Activated naive CD4-positive, alpha-beta T cell treated with anti-CD3 and anti-CD28 coated beads for 36 hours (primary cell): ENCODE measurements around the gene KLHL41. TPM values are rescaled to one million over a fixed set of nuclear protein-coding genes. Genes with fewer than 3 reads are reported as not detected.
"Not testable (repeated sequence)": the region's sequence is repeated elsewhere in the genome, so short reads cannot be mapped to it uniquely, and the experiment has no call there.

Source experiments
- CTCF ChIA-PET: fragments of 350-600 bp; sonication (Branson Sonifier 250); formaldehyde crosslinking; loops from one replicate; lab custom pipeline; 2021; ENCODE audit warnings: antibody characterized with exemption; lab: Charles Lee
- DNase-seq: peaks from one replicate; pipeline ENCODE4 v3.0.0-alpha.2; 2020
- H3K27ac Mint-ChIP-seq: one replicate; pipeline ENCODE4 v1.8.0; 2021; ENCODE audit warnings: mild to moderate bottlenecking, mixed read lengths
- H3K27me3 Mint-ChIP-seq: one replicate; pipeline ENCODE4 v1.8.0; 2021; ENCODE audit warnings: low read depth, mixed read lengths
- H3K36me3 Mint-ChIP-seq: one replicate; pipeline ENCODE4 v1.8.0; 2021; ENCODE audit warnings: low read depth, mixed read lengths
- H3K4me1 Mint-ChIP-seq: one replicate; pipeline ENCODE4 v1.8.0; 2021; ENCODE audit warnings: low read depth, mixed read lengths
- H3K4me3 Mint-ChIP-seq: one replicate; pipeline ENCODE4 v1.8.0; 2021; ENCODE audit warnings: mild to moderate bottlenecking, moderate library complexity, mixed read lengths
- H3K9me3 Mint-ChIP-seq: one replicate; pipeline ENCODE4 v1.8.0; 2021; ENCODE audit warnings: mixed read lengths
- intact Hi-C: fragments of 100-400 bp; cut with micrococcal nuclease; formaldehyde crosslinking; loops from one replicate; pipeline ENCODE4 v1.15.1; 2023
- total RNA-seq, 2 experiments: library from RNA; stranded (reverse); gene quantifications; one replicate each; pipeline ENCODE4 v1.2.3, GENCODE V29; 2021

KLHL41 gene
- total RNA-seq, 2 experiments from 2014 or later, result not detected

DNA sequence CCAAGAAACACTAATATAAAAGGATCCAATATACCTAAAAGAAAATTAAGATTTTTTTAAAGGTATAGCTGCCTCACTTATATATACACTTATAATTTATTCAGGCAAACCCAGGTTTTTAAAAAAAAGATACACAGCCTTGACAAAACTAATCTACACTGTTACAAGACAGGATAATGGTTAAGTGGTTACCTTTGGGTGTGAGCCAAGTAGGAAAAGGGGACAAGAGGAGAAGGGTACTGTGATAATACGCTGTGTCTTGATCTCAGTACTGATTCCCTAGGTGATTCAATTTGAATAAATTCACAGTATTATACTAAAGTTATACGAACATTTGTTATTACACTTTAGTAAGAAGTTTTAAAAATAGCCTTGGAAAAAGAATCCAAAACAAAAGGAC is 30.6 kb downstream of the KLHL41 start:
- intact Hi-C loops, result no loop called here
- Mint-ChIP-seq H3K36me3 (peaks cover 12% of the 10 kb centered on the region), H3K4me3 (no peak overlapping the region), H3K4me1 (no peaks in the 10 kb centered on the region), H3K9me3 (no peaks in the 10 kb centered on the region), H3K27ac (no peak overlapping the region), H3K27me3 (no peaks in the 10 kb centered on the region)
- no peak for DNase-seq
- CTCF ChIA-PET, result no interaction called here

GRCh38 chr2:169542433-169542832 is 32.9 kb downstream of the KLHL41 start:
- intact Hi-C loops, result no loop called here
- H3K4me1 Mint-ChIP-seq, result no peaks in the 10 kb centered on the region
- no peak for DNase-seq
- CTCF ChIA-PET, result no interaction called here
- H3K36me3 Mint-ChIP-seq, result peaks cover 18% of the 10 kb centered on the region
- H3K27ac Mint-ChIP-seq, result no peak overlapping the region
- no peaks in the 10 kb centered on the region for H3K9me3 Mint-ChIP-seq
- no peak overlapping the region for H3K4me3 Mint-ChIP-seq
- H3K27me3 Mint-ChIP-seq, result no peaks in the 10 kb centered on the region

DNA sequence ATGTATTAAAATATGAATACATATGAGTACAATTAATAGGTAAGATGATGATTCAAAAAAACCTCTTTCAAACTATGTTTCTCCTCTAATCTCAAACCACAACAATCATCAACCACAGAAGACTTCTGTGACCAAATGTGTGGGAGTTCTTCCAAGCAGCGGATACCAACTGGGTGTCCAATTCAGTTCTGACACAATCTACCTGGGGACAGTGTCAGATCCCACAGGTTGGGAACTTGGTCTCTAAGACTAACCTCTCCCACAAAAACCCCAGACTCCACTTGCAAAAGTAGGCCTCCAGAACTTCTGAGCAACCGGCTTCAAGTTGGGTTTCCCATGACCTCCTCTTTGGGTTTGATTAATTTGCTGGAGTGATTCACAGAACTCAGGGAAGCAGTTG is 37.3 kb downstream of the KLHL41 start:
- H3K36me3 Mint-ChIP-seq, result peaks cover 21% of the 10 kb centered on the region
- intact Hi-C loops, result no loop called here
- no peak for DNase-seq
- no peak overlapping the region for H3K4me3 Mint-ChIP-seq
- H3K9me3 Mint-ChIP-seq, result no peaks in the 10 kb centered on the region
- CTCF ChIA-PET, result no interaction called here
- no peaks in the 10 kb centered on the region for H3K4me1 Mint-ChIP-seq
- no peaks in the 10 kb centered on the region for H3K27me3 Mint-ChIP-seq
- H3K27ac Mint-ChIP-seq, result no peak overlapping the region

GRCh38 chr2:169561364-169561763 is 51.9 kb downstream of the KLHL41 start:
- peaks cover 17% of the 10 kb centered on the region for H3K36me3 Mint-ChIP-seq
- no peak overlapping the region for H3K27ac Mint-ChIP-seq
- H3K27me3 Mint-ChIP-seq, result no peaks in the 10 kb centered on the region
- CTCF ChIA-PET, result no interaction called here
- no peak for DNase-seq
- H3K4me3 Mint-ChIP-seq, result no peak overlapping the region
- no peaks in the 10 kb centered on the region for H3K4me1 Mint-ChIP-seq
- intact Hi-C loops, result no loop called here
- H3K9me3 Mint-ChIP-seq, result no peaks in the 10 kb centered on the region

GRCh38 chr2:169562084-169562483 is 52.6 kb downstream of the KLHL41 start:
- CTCF ChIA-PET, result interaction anchor here (1.3 kb wide), 1 partner anchor 9 kb away, joined by 5 read pairs; no protein-coding TSS in a partner anchor
- H3K27me3 Mint-ChIP-seq, H3K4me3 Mint-ChIP-seq, DNase-seq, H3K4me1 Mint-ChIP-seq, H3K9me3 Mint-ChIP-seq, H3K27ac Mint-ChIP-seq: not testable (repeated sequence)
- peaks cover 17% of the 10 kb centered on the region for H3K36me3 Mint-ChIP-seq
- intact Hi-C loops, result loop anchor here (2.0 kb wide), 1 partner anchor 93 kb away; no protein-coding TSS in a partner anchor

DNA sequence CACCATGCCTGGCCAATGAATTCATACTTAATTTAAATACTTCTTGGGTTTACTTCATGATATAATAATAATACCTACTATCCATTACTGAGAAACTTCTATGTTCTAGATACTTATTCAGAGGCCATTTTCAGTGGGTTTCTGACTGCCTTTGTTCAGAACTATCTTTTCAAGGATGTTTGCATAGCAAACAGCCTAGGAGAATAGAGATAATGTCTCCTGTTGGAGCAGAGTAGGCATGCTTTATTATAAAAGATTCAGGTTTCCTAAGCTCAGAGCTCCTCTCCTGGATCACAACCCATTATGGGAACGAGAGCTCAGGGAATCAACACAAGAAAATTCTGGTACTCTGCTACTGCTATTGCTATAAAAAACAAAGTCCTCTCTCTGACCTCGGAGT is 53.0 kb downstream of the KLHL41 start:
- Mint-ChIP-seq H3K4me3 (no peak overlapping the region), H3K9me3 (no peaks in the 10 kb centered on the region), H3K27ac (no peak overlapping the region), H3K4me1 (no peaks in the 10 kb centered on the region), H3K27me3 (no peaks in the 10 kb centered on the region), H3K36me3 (peaks cover 17% of the 10 kb centered on the region)
- DNase-seq, result no peak
- intact Hi-C loops, result loop anchor here (2.0 kb wide), 1 partner anchor 94 kb away; no protein-coding TSS in a partner anchor
- CTCF ChIA-PET, result interaction anchor here (0.8 to 1.3 kb wide), 2 partner anchors 9 to 100 kb away, joined by 3 to 5 read pairs; no protein-coding TSS in a partner anchor

DNA sequence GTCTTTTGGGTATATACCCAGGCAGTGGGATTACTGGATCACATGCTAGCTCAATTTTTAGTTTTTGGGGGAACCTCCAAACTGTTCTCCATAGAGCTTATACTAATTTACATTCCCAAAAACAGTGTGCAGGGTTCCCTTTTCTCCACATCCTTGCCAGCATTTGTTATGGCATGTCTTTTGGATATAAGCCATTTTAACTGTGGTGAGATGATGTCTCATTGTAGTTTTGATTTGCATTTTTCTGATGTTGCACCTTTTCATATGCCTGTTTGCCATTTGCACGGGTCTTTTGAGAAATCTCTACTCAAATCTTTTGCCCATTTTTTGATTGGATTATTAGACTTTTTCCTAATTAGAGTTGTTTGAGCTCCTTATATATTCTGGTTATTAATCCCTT is 56.2 kb downstream of the KLHL41 start:
- no peak for DNase-seq
- Mint-ChIP-seq H3K4me1 (peaks cover 9% of the 10 kb centered on the region), H3K4me3 (no peak overlapping the region), H3K27ac (no peak overlapping the region), H3K36me3 (peaks cover 21% of the 10 kb centered on the region), H3K27me3 (no peaks in the 10 kb centered on the region), H3K9me3 (no peaks in the 10 kb centered on the region)
- CTCF ChIA-PET, result interaction anchor here (0.6 kb wide), 1 partner anchor 435 kb away, joined by 3 read pairs; no protein-coding TSS in a partner anchor
- intact Hi-C loops, result no loop called here

- peaks cover 23% of the 10 kb centered on the region for H3K4me1 Mint-ChIP-seq
- CTCF ChIA-PET, result no interaction called here
- H3K27ac Mint-ChIP-seq, result no peak overlapping the region
- H3K4me3 Mint-ChIP-seq, result no peak overlapping the region
- intact Hi-C loops, result loop anchor here (10.0 kb wide), 1 partner anchor 465 kb away; no protein-coding TSS in a partner anchor
- H3K27me3 Mint-ChIP-seq, result no peaks in the 10 kb centered on the region
- peaks cover 19% of the 10 kb centered on the region for H3K36me3 Mint-ChIP-seq
- H3K9me3 Mint-ChIP-seq, result no peaks in the 10 kb centered on the region
- no peak for DNase-seq
Measured at GRCh38 chr2:169569948-169570347, 60.4 kb downstream of the KLHL41 start.

DNA sequence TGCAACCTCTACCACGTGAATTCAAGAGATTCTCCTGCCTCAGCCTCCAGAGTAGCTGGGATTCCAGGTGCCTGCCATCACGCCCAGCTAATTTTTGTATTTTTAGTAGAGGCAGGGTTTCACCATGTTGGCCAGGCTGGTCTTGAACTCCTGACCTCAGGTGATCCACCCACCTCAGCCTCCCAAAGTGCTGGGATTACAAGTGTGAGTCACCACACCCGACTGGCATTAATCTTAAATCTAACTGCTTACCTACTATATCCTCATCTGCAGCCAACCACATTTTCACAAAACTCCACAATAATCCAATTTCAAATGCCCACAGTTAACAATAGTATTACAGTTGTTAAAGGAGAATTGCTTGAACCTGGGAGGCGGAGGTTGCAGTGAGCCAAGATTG is 61.2 kb downstream of the KLHL41 start:
- not testable (repeated sequence) for H3K27me3 Mint-ChIP-seq, H3K4me3 Mint-ChIP-seq, H3K27ac Mint-ChIP-seq, DNase-seq, H3K9me3 Mint-ChIP-seq
- intact Hi-C loops, result loop anchor here (10.0 kb wide), 1 partner anchor 466 kb away; no protein-coding TSS in a partner anchor
- CTCF ChIA-PET, result interaction anchor here (1.0 kb wide), 1 partner anchor 8 kb away, joined by 5 read pairs; no protein-coding TSS in a partner anchor
- Mint-ChIP-seq H3K36me3 (peaks cover 14% of the 10 kb centered on the region), H3K4me1 (peaks cover 23% of the 10 kb centered on the region)

DNA sequence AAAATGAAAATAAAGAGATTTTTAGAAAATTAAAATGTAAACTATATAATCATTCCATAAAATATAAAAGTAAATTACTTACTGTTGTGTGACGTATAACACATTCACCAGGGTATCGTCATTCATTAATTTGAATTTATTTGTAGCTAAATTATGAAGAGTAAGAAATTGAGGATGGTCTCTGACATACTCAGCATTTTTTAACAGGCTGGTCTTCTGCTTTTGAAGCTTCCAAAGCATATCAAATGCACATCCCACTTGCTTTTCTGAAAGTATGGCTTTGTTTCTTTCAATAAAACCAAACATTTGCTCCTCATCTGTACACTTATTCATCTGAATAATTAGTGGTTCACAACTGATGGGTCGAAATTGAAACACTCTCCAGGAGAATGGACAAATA is 62.1 kb downstream of the KLHL41 start:
- CTCF ChIA-PET, result interaction anchor here (0.8 to 1.0 kb wide), 2 partner anchors 9 to 306 kb away, joined by 5 read pairs; no protein-coding TSS in a partner anchor
- Mint-ChIP-seq H3K36me3 (peaks cover 11% of the 10 kb centered on the region), H3K9me3 (no peaks in the 10 kb centered on the region), H3K27me3 (no peaks in the 10 kb centered on the region), H3K4me3 (no peak overlapping the region), H3K4me1 (peaks cover 23% of the 10 kb centered on the region), H3K27ac (no peak overlapping the region)
- intact Hi-C loops, result loop anchor here (10.0 kb wide), 1 partner anchor 467 kb away; no protein-coding TSS in a partner anchor
- DNase-seq, result no peak

- Mint-ChIP-seq H3K36me3 (peaks cover 11% of the 10 kb centered on the region), H3K4me1 (peaks cover 23% of the 10 kb centered on the region), H3K27me3 (no peaks in the 10 kb centered on the region), H3K27ac (no peak overlapping the region), H3K9me3 (no peaks in the 10 kb centered on the region), H3K4me3 (no peak overlapping the region)
- no peak for DNase-seq
- CTCF ChIA-PET, result interaction anchor here (0.8 kb wide), 1 partner anchor 305 kb away, joined by 5 read pairs; no protein-coding TSS in a partner anchor
- intact Hi-C loops, result loop anchor here (2.0 to 10.0 kb wide), 2 partner anchors 253 to 467 kb away; partner anchors contain the start of gene METTL5
Measured at GRCh38 chr2:169572189-169572588, 62.7 kb downstream of the KLHL41 start.

- peak overlapping the region; percentile 89 for H3K27ac Mint-ChIP-seq
- peaks cover 11% of the 10 kb centered on the region for H3K36me3 Mint-ChIP-seq
- intact Hi-C loops, result loop anchor here (1.0 to 10.0 kb wide), 6 partner anchors 12 to 468 kb away; partner anchors contain the start of genes BBS5, CFAP210, METTL5 and PHOSPHO2
- H3K27me3 Mint-ChIP-seq, result no peaks in the 10 kb centered on the region
- H3K9me3 Mint-ChIP-seq, result no peaks in the 10 kb centered on the region
- H3K4me1 Mint-ChIP-seq, result peaks cover 23% of the 10 kb centered on the region
- CTCF ChIA-PET, result interaction anchor here (0.7 kb wide), 1 partner anchor 110 kb away, joined by 3 read pairs; no protein-coding TSS in a partner anchor
- no peak for DNase-seq
- peak overlapping the region; percentile 98 for H3K4me3 Mint-ChIP-seq
Measured at GRCh38 chr2:169572821-169573159, 63.3 kb downstream of the KLHL41 start.
